ENCODE data around the gene ASGR1.

- TF ChIP-seq, protein P1, sequence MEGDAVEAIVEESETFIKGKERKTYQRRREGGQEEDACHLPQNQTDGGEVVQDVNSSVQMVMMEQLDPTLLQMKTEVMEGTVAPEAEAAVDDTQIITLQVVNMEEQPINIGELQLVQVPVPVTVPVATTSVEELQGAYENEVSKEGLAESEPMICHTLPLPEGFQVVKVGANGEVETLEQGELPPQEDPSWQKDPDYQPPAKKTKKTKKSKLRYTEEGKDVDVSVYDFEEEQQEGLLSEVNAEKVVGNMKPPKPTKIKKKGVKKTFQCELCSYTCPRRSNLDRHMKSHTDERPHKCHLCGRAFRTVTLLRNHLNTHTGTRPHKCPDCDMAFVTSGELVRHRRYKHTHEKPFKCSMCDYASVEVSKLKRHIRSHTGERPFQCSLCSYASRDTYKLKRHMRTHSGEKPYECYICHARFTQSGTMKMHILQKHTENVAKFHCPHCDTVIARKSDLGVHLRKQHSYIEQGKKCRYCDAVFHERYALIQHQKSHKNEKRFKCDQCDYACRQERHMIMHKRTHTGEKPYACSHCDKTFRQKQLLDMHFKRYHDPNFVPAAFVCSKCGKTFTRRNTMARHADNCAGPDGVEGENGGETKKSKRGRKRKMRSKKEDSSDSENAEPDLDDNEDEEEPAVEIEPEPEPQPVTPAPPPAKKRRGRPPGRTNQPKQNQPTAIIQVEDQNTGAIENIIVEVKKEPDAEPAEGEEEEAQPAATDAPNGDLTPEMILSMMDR (conservative IDR thresholded peaks at IDR 0.05; ENCODE audit: low read depth, low read length) = no peak
- TF ChIP-seq EZH2 (IDR thresholded peaks at IDR 0.05; ENCODE audit: low read length, unreplicated experiment) = no peak
- no peak for TF ChIP-seq EZH2phosphoT487 (IDR thresholded peaks at IDR 0.05; ENCODE audit: borderline replicate concordance, low read length)
These were observed 2.4 kb downstream of the ASGR1 start for GRCh38 chr17:7176841-7177190.
